WI38 (cell line): ENCODE measurements around the gene CRMP1.

Source experiments
- H3K4me3 ChIP-seq: 2 replicates; pipeline ENCODE4 v1.5.1; 2011; ENCODE audit warnings: low read depth, mild to moderate bottlenecking, control low read depth, low read length
- TF ChIP-seq, protein P1 (sequence below): IDR thresholded peaks from 2 replicates; pipeline ENCODE4 v1.5.1; 2012; ENCODE audit warnings: low read depth, mild to moderate bottlenecking, control low read depth, low read length

The CRMP1 gene

DNA sequence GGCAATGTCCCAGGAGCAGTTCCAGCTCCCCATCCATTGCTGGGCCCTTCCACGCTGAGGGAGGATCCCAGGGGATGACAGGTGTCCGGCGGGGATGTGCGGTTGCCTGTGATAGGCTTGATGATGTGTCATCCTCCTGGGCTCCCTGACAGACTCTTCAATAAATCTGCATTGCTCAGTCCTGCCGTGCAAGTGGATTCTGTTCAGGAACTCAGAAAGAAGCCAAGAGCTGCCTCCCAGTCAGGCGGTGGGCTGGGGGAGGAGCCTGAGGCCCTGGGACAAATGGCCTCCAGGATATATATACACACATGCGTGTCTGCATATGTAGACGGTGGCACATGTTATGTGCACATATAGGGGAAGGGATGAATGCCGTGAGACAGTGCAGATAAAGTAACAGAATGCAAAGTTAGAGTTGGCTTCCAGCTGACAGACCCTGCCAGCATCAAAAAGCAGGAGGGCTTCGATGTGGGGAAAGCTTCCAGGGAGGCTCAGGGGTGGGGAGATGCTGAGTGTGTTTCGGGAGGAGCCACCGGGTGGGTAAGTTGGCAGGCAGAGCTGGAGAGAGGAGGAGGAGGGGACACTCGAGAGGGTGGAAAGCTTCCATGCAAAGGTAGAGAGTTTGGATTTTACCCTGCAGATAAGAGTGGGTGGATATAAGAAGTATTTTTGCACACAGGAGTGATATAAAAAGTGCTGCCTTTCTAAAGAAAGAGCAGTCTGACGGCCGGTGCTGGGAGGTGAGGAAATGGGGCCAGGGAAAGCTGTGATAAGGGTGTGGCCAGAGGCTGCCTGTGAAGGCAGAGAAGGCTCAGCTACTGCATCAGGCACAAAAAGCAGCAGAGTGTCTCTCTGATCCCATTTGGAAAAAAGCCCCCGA, 28.5 kb upstream of the CRMP1 start:
- TF ChIP-seq, protein P1, sequence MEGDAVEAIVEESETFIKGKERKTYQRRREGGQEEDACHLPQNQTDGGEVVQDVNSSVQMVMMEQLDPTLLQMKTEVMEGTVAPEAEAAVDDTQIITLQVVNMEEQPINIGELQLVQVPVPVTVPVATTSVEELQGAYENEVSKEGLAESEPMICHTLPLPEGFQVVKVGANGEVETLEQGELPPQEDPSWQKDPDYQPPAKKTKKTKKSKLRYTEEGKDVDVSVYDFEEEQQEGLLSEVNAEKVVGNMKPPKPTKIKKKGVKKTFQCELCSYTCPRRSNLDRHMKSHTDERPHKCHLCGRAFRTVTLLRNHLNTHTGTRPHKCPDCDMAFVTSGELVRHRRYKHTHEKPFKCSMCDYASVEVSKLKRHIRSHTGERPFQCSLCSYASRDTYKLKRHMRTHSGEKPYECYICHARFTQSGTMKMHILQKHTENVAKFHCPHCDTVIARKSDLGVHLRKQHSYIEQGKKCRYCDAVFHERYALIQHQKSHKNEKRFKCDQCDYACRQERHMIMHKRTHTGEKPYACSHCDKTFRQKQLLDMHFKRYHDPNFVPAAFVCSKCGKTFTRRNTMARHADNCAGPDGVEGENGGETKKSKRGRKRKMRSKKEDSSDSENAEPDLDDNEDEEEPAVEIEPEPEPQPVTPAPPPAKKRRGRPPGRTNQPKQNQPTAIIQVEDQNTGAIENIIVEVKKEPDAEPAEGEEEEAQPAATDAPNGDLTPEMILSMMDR, result no peak
- H3K4me3 ChIP-seq, result no peak overlapping the region

DNA sequence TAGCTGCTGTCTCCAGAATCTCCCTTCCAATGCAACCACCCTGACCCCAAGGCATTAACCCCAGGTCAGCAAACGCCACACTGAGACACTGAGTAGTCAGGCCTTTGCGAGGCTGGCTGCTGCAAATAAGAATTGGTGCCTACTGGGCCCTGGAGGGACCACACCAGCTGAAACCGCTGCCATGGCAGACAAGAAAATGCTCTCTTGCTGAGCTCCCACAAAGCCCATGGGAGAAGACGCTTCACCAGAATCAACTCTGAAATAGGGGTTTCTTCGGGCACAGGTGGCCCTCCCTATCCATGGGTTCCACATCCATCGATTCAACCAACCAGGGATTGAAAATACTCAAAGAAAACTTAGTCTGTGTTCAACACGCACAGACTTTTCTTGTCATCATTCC, 26.7 kb upstream of the CRMP1 start:
- H3K4me3 ChIP-seq, result no peak overlapping the region
- TF ChIP-seq, protein P1, result no peak

DNA sequence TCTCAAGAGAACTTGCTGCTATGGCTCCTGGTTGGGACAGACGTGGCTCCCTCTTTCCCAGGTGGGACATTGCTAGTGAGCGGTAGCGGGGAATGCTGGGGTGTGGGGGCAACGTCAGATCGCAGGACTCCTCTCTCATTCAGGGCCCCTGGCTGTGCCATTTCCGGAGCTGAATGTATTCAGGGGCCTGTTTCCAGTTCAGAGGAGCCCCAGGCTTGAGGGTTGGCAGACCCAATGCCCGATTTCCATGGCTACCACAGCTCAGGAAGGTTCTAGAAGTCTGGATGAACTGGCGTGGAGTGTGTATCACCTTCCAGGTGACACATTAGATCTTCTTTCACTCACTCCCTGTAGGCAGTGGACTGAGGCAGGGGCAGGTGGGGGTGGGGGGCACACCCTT, 26.2 kb upstream of the CRMP1 start:
- TF ChIP-seq, protein P1, result no peak
- H3K4me3 ChIP-seq, result no peak overlapping the region

DNA sequence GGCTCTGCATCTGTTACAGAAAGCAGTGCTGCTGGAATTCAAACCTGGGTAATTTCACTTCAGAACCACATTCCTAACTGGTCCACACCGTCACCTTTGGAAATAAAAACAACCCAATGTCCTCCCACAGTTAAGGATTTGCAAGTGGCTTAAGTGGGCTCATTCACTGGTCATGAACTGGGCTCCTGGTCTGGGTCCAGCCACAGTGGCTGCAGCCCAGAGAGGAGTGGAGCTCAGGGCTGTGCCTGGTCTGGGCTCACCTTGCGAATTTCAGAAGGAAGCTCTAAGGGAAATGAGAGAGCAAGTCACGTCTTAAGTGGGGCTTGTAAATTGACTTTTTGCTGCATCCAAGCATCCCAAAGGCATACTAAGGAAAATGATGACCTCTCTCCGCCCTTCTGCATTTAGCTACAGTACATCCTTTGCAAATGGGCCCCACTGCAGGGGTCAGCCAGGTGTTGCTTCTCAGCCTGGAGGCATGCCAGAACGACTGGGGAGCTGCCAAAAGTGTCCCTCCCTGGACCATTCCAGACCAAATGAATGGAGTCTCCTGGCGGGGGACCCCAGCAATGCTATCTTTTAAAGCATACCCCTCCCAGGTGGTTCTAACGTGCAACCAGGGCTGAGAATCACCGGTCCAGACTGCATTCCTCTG, 25.6 kb upstream of the CRMP1 start:
- TF ChIP-seq, protein P1, result no peak

DNA sequence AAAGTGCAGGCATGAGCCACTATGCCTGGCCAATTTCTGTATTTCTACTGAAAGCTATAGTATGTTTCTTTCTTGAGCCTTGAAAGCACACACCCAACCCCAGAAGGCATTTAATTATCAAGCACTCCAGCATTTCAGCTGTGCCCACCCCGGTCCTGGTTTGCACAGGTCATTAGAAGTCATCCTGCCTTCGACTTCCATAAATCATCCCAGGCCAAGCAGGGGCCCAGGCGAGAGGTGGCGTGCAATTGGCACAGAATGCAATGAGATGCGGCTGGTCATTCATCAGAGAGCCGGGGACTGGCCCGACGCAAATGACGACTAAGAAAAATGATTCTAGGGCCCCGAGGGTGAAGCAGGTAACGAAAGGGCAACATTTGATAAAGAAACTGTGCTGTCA, 24.8 kb upstream of the CRMP1 start:
- no peak overlapping the region for H3K4me3 ChIP-seq
- TF ChIP-seq, protein P1, result no peak

More for the DNA sequence above, 25.6 kb upstream of the CRMP1 start:
- no peak overlapping the region for H3K4me3 ChIP-seq

DNA sequence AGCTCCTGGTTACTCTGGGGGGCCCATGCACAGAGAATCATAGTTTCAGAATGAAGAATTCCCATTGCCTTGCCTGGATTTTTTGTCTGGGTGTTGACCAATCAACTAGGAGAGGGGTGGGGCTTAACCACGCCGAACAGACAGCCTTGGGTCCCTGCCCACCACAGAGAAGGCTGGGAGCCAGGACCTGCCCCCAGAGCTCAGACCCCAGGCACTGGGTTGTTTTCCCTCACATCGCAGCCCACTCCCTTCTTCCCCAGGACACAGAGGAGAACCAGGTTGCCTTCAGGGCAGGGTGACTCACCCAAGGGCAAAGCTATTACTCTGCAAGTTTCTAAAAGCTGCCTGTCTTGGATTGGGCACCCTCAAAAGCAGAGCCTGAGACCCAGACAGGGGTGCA, 23.3 kb upstream of the CRMP1 start:
- no peak overlapping the region for H3K4me3 ChIP-seq
- TF ChIP-seq, protein P1, result no peak

DNA sequence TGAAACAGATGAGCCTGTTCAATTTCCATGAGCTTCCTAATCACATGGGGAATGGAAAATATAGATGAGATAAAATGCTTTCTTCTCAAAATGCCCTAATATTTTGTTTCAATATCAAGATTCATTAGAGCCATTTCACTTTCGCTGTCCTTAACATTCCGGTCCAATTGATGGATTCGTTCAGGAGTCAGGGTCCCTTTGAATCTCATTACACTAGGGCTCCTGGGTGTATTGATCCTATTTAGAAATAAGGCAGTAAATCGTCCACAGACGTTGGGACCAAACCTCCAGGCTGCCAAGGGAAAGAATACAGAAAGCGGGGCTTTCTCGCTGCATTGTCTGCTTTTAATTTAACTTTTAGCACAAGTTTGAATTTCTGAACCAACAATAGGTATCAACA, 20.6 kb upstream of the CRMP1 start:
- TF ChIP-seq, protein P1, result no peak
- no peak overlapping the region for H3K4me3 ChIP-seq
